ENCODE measurements around the gene IZUMO2.
"Not testable (repeated sequence)": the region's sequence is repeated elsewhere in the genome, so short reads cannot be mapped to it uniquely, and the experiment has no call there.

IZUMO2 gene

DNA sequence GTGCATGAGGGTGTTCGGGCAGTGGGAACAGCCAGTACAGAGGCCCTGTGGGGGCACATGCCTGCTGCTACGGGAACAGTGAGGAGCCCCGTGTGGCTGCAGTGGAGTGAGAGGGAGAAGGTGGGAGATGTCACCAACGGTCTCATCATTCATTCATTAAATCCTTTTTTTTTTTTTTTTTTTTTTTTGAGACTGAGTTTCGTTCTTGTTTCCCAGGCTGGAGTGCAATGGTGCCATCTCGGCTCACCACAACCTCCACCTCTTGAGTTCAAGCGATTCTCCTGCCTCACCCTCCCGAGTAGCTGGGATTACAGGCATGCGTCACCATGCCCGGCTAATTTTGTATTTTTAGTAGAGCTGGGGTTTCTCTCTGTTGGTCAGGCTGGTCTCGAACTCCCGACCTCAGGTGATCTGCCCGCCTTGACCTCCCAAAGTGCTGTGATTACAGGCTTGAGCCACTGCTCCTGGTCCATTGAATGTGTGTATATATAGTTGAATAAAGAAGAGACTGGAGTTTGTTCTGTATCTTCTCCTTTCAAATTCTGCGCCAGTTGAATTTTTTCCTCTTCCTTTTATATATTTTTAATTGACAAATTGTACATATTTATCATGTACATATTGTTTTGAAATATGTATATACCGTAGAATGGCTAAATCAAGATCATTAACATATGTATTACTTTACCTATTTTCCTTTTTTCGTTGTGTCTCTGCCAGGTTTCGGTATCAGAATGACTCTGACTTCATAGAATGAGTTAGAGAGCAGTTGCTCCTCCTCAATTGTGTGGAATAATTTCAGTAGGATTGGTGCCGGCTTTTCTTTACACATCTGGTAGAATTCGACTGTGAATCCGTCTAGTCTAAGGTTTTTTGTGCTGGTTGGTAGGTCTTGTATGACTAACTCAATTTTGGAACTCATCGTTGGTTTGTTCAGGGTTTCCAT is 28.0 kb downstream of the IZUMO2 start:
- not testable (repeated sequence) for DNase-seq

DNA sequence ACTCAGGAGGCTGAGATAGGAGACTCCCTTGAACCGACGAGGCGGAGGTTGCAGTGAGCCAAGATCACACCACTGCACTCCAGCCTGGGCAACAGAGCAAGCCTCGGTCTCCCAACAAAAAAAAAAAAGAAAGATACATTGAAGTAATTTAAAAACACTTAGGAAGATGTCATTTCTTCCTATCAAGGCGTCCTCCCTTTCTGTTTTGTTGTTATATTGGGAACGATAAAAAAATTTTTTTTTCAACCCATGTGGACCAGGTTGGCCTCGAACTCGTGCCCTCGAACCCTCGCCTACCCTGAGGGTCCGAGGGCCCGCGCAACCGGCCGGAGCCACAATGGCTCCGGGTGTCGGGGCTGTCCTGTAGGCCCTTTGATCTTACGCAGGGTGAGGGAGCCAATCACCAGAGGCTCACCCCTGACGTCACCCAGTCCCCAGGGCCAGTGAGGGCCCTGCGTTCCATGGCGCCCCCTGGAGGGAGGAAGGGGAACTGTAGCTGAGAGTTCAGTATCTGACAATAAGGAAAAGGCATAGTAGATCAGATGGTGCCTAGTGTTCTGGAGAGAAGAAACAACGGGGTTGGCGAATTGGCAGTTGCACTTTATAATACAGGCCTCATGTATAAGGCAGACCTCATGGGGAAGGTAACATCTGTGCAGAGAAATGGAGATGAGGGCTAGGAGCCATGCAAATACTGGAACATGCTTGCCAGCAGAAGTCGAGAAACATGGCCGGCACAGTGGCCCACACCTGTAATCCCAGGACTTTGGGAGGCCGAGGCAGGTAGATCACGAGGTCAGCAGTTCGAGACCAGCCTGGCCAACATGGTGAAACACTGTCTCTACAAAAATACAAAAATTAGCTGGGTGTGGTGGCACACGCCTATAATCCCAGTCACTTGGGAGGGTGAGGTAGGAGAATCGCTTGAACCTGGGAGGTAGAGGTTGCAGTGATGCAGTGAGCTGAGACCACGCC is 29.3 kb downstream of the IZUMO2 start:
- DNase-seq, result not testable (repeated sequence)

- DNase-seq, result not testable (repeated sequence)
Observed at GRCh38 chr19:50104012-50104411, 59.1 kb downstream of the IZUMO2 start.

DNA sequence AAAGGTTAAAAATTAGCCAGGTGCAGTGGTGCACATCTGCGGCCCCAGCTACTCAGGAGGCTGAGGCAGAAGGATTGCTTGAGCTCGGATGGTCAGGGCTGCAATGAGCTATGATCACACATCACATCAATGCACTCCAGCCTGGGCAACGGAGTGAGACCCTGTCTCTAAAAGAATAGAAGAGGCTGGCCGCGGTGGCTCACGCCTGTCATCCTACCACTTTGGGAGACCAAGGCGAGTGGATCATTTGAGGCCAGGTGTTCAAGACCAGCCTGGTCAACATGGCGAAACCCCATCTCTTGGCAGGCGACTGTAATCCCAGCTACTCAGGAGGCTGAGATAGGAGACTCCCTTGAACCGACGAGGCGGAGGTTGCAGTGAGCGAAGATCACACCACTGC is 59.7 kb downstream of the IZUMO2 start:
- DNase-seq, result not testable (repeated sequence)
